K562 (cell line): ENCODE data around the gene EXOSC6. TPM values are rescaled to one million over a fixed set of nuclear protein-coding genes. Genes with fewer than 3 reads are reported as not detected.
A peak's percentile ranks its signal among the peaks of the same experiment; 100 is the strongest.

Experiments used
- BCLAF1 ChIP-seq, 2 experiments: fragments of 450-650 bp in 1 of 2; IDR thresholded peaks; 2 replicates each; pipeline ENCODE4 v1.6.1; 2011 to 2017; ENCODE audit warnings: low read depth in 2 of 2, antibody characterized with exemption in 1 of 2, borderline replicate concordance in 1 of 2, low read length in 1 of 2, mild to moderate bottlenecking in 1 of 2, mixed read lengths in 1 of 2; ENCODE audit not compliant: control insufficient read depth in 1 of 2
- FOS ChIP-seq: IDR thresholded peaks from 3 replicates; pipeline ENCODE4 v1.6.1; 2011; ENCODE audit not compliant: insufficient read length; ENCODE audit errors: extremely low read depth
- HMBOX1 ChIP-seq: sonication (generic); IDR thresholded peaks from 2 replicates; pipeline ENCODE4 v1.6.1; 2016
- KDM4B ChIP-seq, 2 experiments: fragments of 450-650 bp in 1 of 2; sonication (generic) in 1 of 2; IDR thresholded peaks; 2 replicates each; pipeline ENCODE4 v1.6.1; 2016 to 2017; ENCODE audit warnings: borderline replicate concordance in 2 of 2, antibody characterized with exemption in 1 of 2, low read depth in 1 of 2, mild to moderate bottlenecking in 1 of 2
- MXI1 ChIP-seq: IDR thresholded peaks from 2 replicates; pipeline ENCODE4 v1.6.1; 2011; ENCODE audit warnings: low read depth, mild to moderate bottlenecking, improper control_type of control experiment, low read length
- NR1H2 ChIP-seq: sonication (generic); formaldehyde crosslinking; IDR thresholded peaks from 2 replicates; pipeline ENCODE4 v1.4.0; 2020; ENCODE audit warnings: mild to moderate bottlenecking, missing genetic modification reagents
- NR2C2 ChIP-seq, 2 experiments: fragments of 200-800 bp in 1 of 2; sonication (Bioruptor generic) in 1 of 2; sonication (generic) in 1 of 2; formaldehyde crosslinking in 1 of 2; IDR thresholded peaks; 2 replicates each; pipeline versions ENCODE4 v1.6.1 to v1.8.0; 2016 to 2022; ENCODE audit warnings: mild to moderate bottlenecking in 1 of 2, missing compliant biosample characterization in 1 of 2, missing genetic modification characterization in 1 of 2, missing genetic modification reagents in 1 of 2
- RBM14 ChIP-seq: fragments of 200-400 bp; formaldehyde crosslinking; IDR thresholded peaks from 2 replicates; pipeline ENCODE4 v1.6.1; 2018; ENCODE audit warnings: low read depth, mild to moderate bottlenecking, low read length, moderate library complexity, borderline replicate concordance; ENCODE audit not compliant: insufficient read depth
- SLC30A9 ChIP-seq: fragments of 250-450 bp; sonication (Bioruptor Pico); IDR thresholded peaks from 2 replicates; pipeline ENCODE4 v1.8.0; 2022; ENCODE audit warnings: mild to moderate bottlenecking, moderate library complexity
- TBL1XR1 ChIP-seq, 2 experiments: IDR thresholded peaks; 2 replicates each; pipeline ENCODE4 v1.6.1; 2012; ENCODE audit warnings: improper control_type of control experiment in 2 of 2, low read length in 2 of 2, mild to moderate bottlenecking in 1 of 2
- TCF3 ChIP-seq: sonication (generic); formaldehyde crosslinking; IDR thresholded peaks from 2 replicates; pipeline ENCODE4 v1.4.0; 2020; ENCODE audit warnings: mild to moderate bottlenecking, missing genetic modification reagents
- TEAD2 ChIP-seq: fragments of 450-650 bp; IDR thresholded peaks from 2 replicates; pipeline ENCODE4 v1.6.1; 2016; ENCODE audit warnings: missing genetic modification characterization, control low read depth, missing compliant biosample characterization
- TFAM ChIP-seq: fragments of 250-450 bp; sonication (Bioruptor Pico); conservative IDR thresholded peaks from 2 replicates; pipeline ENCODE4 v1.5.0; 2021; ENCODE audit warnings: mild to moderate bottlenecking, moderate library complexity
- TOE1 ChIP-seq, 2 experiments: fragments of 450-650 bp in 1 of 2; sonication (generic) in 1 of 2; formaldehyde crosslinking in 1 of 2; IDR thresholded peaks; 2 replicates each; pipeline versions ENCODE4 v1.7.1 to v1.8.0; 2016 to 2022; ENCODE audit warnings: borderline replicate concordance in 2 of 2, mild to moderate bottlenecking in 2 of 2, antibody characterized with exemption in 1 of 2, inconsistent platforms in 1 of 2, low read depth in 1 of 2, missing genetic modification reagents in 1 of 2, moderate library complexity in 1 of 2
- USF1 ChIP-seq: sonication (generic); formaldehyde crosslinking; IDR thresholded peaks from 2 replicates; pipeline ENCODE4 v1.9.0; 2022; ENCODE audit warnings: mild to moderate bottlenecking, missing genetic modification reagents
- ZBTB1 ChIP-seq: sonication (generic); formaldehyde crosslinking; IDR thresholded peaks from 2 replicates; pipeline ENCODE4 v1.8.1; 2023; ENCODE audit warnings: missing genetic modification reagents, low read depth, mild to moderate bottlenecking, borderline replicate concordance
- ZBTB17 ChIP-seq: fragments of 450-650 bp; formaldehyde crosslinking; IDR thresholded peaks from 2 replicates; pipeline ENCODE4 v1.4.0; 2020; ENCODE audit warnings: mild to moderate bottlenecking
- ZNF253 ChIP-seq: fragments of 250-450 bp; sonication (Bioruptor Pico); conservative IDR thresholded peaks from 2 replicates; pipeline ENCODE4 v1.6.1; 2021; ENCODE audit warnings: mild to moderate bottlenecking
- polyA plus RNA-seq, 8 experiments: library from polyadenylated mRNA; depleted of rRNA in 4 of 8; stranded (reverse) in 5 of 8; unstranded in 3 of 8; fragments of >200 nt; fragmentation: Nextera tagmentation in 2 of 8; fragmentation: Illumina TruSeq in 1 of 8; extraction: Ambion mirVana in 2 of 8; extraction: Trizol in 1 of 8; gene quantifications; 2 replicates each; pipeline versions ENCODE4 v1.2.1 to v1.2.3, GENCODE V29; 2011 to 2014; ENCODE audit warnings: inconsistent platforms in 1 of 8, missing spikeins in 1 of 8
- total RNA-seq, 7 experiments: library from RNA; depleted of rRNA in 6 of 7; stranded (reverse); fragments of >200 nt in 6 of 7; fragmentation: Illumina TruSeq in 2 of 7; extraction: Trizol in 2 of 7; gene quantifications; 2 replicates each; pipeline versions ENCODE4 v1.2.1 to v1.2.3, GENCODE V29; 2011 to 2021; ENCODE audit warnings: low replicate concordance in 1 of 7
- TF ChIP-seq, protein P1 (sequence below): fragments of 250-450 bp; sonication (Bioruptor Pico); IDR thresholded peaks from 2 replicates; pipeline ENCODE4 v1.8.0; 2021; ENCODE audit warnings: moderate library complexity, mild to moderate bottlenecking, inconsistent platforms
- TF ChIP-seq, protein P2 (sequence below): fragments of 450-650 bp; IDR thresholded peaks from 2 replicates; pipeline ENCODE4 v1.6.1; 2016; ENCODE audit warnings: low read depth, mild to moderate bottlenecking, moderate library complexity

EXOSC6 gene
- total and polyA plus RNA-seq, 9 of the 15 experiments (the other 6 are each of a cell fraction or from before 2014, with no cell fraction given) = 9.2 to 29.0 (median 15.6) TPM

DNA sequence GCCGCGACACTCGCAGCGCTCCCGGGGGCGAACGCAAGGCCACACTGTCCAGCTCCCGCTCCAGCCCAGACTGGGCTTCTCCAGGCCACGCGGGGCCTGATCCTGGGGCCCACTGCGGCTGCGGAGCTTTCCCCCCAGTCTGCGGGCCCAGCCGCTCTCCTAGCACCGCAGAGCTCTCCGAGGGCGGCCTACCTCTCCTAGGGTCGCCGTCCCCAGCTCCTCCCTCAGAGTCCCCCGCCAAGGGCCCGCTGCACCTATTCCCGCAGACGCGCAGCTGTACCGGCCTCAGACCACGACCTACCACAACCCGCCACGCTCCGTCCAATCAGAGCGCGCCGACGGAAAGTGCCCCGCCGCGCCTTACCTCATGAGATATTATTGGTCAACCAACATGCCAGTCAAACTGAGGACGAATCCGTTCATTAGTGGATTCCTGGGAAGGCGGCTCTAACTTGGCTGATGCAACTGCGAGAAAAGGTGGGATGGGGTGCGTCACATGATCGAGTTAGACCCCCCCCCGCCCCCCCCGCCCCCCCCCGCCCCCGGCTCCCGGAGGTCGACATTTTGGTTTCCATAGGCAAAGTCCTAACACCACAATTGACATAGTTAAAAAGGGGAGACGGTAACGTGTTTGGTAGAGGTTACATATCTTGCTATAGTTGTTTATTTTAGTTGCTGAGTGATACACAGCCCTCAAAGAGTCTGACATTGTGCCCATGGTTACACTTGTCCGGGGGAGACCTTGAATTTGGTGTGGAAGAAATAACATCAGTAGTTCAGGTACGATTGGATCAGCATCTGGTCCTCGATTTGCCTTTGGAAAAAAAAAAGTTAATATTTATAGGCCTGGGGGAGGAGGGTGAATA is 37.7 kb upstream of the EXOSC6 start, which contains the start of gene AARS1 (continued):
- TF ChIP-seq BCLAF1 (IDR thresholded peaks at IDR 0.05; ENCODE audit: borderline replicate concordance in 1 of 2, control insufficient read depth in 1 of 2, low read depth in 2 of 2, low read length in 1 of 2) (no peak), ZBTB17 (CRISPR knock-in tag) (peak; percentile 69), USF1 (CRISPR knock-in tag) (peak; percentile 78), NR2C2 (CRISPR knock-in tag; IDR thresholded peaks at IDR 0.05) (no peak), NR2C2 (tag; IDR thresholded peaks at IDR 0.05) (0 out of 2 replicates have a peak, but pooled peaks have one; percentile 20), TEAD2 (tag) (peak; percentile 48; the same call in 1 of the 2 replicates), ZNF253 (CRISPR knock-in tag) (no peak), FOS (peak; percentile 99), KDM4B (IDR thresholded peaks at IDR 0.05; ENCODE audit: borderline replicate concordance in 2 of 2, low read depth in 1 of 2) (no peak), RBM14 (peak; percentile 89; the same call in 1 of the 2 replicates), TBL1XR1 (IDR thresholded peaks at IDR 0.05; ENCODE audit: low read length in 2 of 2) (no peak), TOE1 (IDR thresholded peaks at IDR 0.05; ENCODE audit: borderline replicate concordance) (peak; percentile 93), TOE1 (CRISPR knock-in tag; IDR thresholded peaks at IDR 0.05; ENCODE audit: borderline replicate concordance, low read depth) (no peak), SLC30A9 (CRISPR knock-in tag) (no peak), NR1H2 (no peak), MXI1 (no peak; the same call in 1 of the 2 replicates), TCF3 (CRISPR knock-in tag) (no peak), HMBOX1 (no peak), TFAM (CRISPR knock-in tag) (no peak), ZBTB1 (peak; percentile 89)
- TF ChIP-seq, protein P1, sequence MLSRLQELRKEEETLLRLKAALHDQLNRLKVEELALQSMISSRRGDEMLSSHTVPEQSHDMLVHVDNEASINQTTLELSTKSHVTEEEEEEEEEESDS (CRISPR knock-in tag) = no peak
- TF ChIP-seq, protein P2, sequence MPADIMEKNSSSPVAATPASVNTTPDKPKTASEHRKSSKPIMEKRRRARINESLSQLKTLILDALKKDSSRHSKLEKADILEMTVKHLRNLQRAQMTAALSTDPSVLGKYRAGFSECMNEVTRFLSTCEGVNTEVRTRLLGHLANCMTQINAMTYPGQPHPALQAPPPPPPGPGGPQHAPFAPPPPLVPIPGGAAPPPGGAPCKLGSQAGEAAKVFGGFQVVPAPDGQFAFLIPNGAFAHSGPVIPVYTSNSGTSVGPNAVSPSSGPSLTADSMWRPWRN = no peak
